Lung (tissue), 12 donors: ENCODE measurements around the gene IHH. TPM values are rescaled to one million over a fixed set of nuclear protein-coding genes. Genes with fewer than 3 reads are reported as not detected.
A peak's percentile ranks its signal among the peaks of the same experiment; 100 is the strongest.

Experiments used
- ATAC-seq: fragments of 200-7000 bp; cut with Tn5 transposase; one replicate; pipeline ENCODE4 v1.9.1; 2020; ENCODE audit warnings: moderate number of reproducible peaks; ENCODE audit not compliant: insufficient read depth, low FRiP score
- DNase-seq, 3 donors: peaks; one replicate each; pipeline ENCODE4 v3.0.0-alpha.2; 2013 to 2017
- H3K27ac ChIP-seq, 2 donors: one replicate each; pipeline ENCODE4 v1.5.1; 2013; ENCODE audit warnings: mild to moderate bottlenecking in 2 of 2, moderate library complexity in 2 of 2, control low read depth in 1 of 2, inconsistent platforms in 1 of 2, low read depth in 1 of 2, low read length in 1 of 2
- H3K27me3 ChIP-seq, 3 donors: one replicate each; pipeline ENCODE4 v1.5.1; 2013; ENCODE audit warnings: low read length in 2 of 3; ENCODE audit not compliant: control insufficient read depth in 3 of 3, insufficient read depth in 3 of 3
- H3K36me3 ChIP-seq, 4 donors: one replicate each; pipeline ENCODE4 v1.5.1; 2013; ENCODE audit warnings: low read length in 4 of 4, mild to moderate bottlenecking in 1 of 4, moderate library complexity in 1 of 4; ENCODE audit not compliant: control insufficient read depth in 4 of 4, insufficient read depth in 4 of 4
- H3K4me1 ChIP-seq, 5 donors: one replicate each; pipeline ENCODE4 v1.5.1; 2013; ENCODE audit warnings: low read length in 5 of 5, mild to moderate bottlenecking in 2 of 5, moderate library complexity in 1 of 5; ENCODE audit not compliant: control insufficient read depth in 5 of 5, insufficient read depth in 5 of 5
- H3K4me3 ChIP-seq: one replicate; pipeline ENCODE4 v1.5.1; 2013; ENCODE audit warnings: mild to moderate bottlenecking, control low read depth, moderate library complexity
- H3K9ac ChIP-seq, 2 donors: one replicate each; pipeline ENCODE4 v1.5.1; 2013; ENCODE audit warnings: low read length in 2 of 2, control low read depth in 1 of 2; ENCODE audit not compliant: insufficient read depth in 1 of 2
- H3K9me3 ChIP-seq, 4 donors: one replicate each; pipeline ENCODE4 v1.5.1; 2013; ENCODE audit warnings: low read length in 3 of 4, mild to moderate bottlenecking in 1 of 4, moderate library complexity in 1 of 4; ENCODE audit not compliant: control insufficient read depth in 4 of 4, insufficient read depth in 3 of 4
- WGBS, 2 donors: extraction: QIAGEN DNeasy Blood & Tissue Kit; methylation state at CpG; one replicate each; pipeline ENCODE4 v1.1.7; 2013; 5-methylcytosine and 5-hydroxymethylcytosine counted together
- polyA plus RNA-seq, 2 donors: library from polyadenylated mRNA; stranded (reverse); fragments of 200-250 nt; gene quantifications; one replicate each; pipeline ENCODE4 v1.2.1, GENCODE V29; 2013
- total RNA-seq, 2 donors: library from RNA; depleted of rRNA in 1 of 2; stranded (reverse); fragments of >200 nt in 1 of 2; gene quantifications; one replicate each; pipeline ENCODE4 v1.2.1, GENCODE V29; 2014 to 2021
- TF ChIP-seq, protein P1 (sequence below): IDR thresholded peaks from 2 replicates; pipeline ENCODE4 v1.5.1; 2012; ENCODE audit warnings: mild to moderate bottlenecking; ENCODE audit errors: control extremely low read depth, extremely low read depth
- donor health status: control.
- donor health status: control.
- donor health status: Bipolar disorder and iron deficiency.
- donor health status: healthy.
- donor health status: DM: yes; HTN: yes; CAD: no.

The IHH gene
- total and polyA plus RNA-seq, 4 donors: 0.55 to 4.4 (median 2.0) TPM

DNA sequence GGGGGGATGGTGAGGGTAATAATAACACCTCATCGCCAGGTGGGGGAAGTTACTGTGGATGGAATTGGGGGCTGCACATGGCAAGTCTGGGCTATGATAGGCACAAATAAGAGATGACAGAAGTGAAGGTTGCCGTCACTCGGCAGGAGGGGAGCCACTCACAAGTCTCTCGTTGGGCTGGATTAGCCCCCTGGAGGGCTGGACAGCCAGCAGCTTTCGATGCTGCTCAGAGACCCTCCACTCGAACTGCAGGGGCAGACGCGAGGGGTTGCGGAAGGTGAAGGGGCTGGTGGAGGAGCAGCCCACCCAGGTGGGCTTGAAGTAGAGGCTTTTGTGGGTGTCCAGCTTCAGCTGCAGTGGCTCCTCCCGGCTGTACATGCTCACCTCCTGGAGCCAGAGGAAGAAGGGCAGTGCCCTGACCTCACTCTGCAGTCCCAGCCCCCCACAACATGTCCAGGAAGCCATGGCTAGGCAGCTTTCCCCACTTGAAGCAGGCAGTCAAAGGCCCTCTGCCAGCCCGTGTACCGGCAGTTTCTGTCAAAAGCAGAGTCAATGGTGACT is 37.6 kb downstream of the IHH start:
- TF ChIP-seq, protein P1, sequence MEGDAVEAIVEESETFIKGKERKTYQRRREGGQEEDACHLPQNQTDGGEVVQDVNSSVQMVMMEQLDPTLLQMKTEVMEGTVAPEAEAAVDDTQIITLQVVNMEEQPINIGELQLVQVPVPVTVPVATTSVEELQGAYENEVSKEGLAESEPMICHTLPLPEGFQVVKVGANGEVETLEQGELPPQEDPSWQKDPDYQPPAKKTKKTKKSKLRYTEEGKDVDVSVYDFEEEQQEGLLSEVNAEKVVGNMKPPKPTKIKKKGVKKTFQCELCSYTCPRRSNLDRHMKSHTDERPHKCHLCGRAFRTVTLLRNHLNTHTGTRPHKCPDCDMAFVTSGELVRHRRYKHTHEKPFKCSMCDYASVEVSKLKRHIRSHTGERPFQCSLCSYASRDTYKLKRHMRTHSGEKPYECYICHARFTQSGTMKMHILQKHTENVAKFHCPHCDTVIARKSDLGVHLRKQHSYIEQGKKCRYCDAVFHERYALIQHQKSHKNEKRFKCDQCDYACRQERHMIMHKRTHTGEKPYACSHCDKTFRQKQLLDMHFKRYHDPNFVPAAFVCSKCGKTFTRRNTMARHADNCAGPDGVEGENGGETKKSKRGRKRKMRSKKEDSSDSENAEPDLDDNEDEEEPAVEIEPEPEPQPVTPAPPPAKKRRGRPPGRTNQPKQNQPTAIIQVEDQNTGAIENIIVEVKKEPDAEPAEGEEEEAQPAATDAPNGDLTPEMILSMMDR: no peak
- Histone ChIP-seq H3K9me3 (no peaks in the 10 kb centered on the region), H3K27ac (no peak overlapping the region), H3K9ac (no peak overlapping the region), H3K4me1 (peaks cover 0 to 8% (median 0%) of the 10 kb centered on the region in 5 donors), H3K27me3 (no peaks in the 10 kb centered on the region), H3K36me3 (no peaks in the 10 kb centered on the region), H3K4me3 (no peak overlapping the region)
- peak in 1 of 3 donors; percentile 7 for DNase-seq
- WGBS, 2 donors: 72 to 75% methylated on average over 12 of the region's 12 CpGs
- ATAC-seq: no peak

DNA sequence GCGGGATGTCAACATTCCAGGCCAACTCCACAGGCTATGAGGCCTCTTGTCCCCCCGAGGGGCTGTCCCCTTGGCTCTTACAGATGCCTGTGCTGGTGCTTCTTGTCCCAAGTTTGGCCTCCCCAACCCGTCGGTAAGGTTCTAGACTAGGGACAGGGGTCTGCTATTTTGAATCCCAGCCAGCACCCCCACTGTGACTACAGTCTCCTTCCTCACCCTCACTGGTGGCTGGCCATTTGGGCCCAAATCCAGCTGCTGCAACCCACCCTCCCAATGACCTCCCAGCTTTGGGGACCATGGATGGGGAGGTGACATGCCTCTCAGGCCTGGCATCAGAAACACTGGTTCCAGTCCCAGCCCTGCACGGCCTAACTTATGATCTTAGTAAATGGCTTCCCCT is 38.1 kb downstream of the IHH start:
- DNase-seq (no peak), ATAC-seq (no peak)
- Histone ChIP-seq H3K36me3 (no peaks in the 10 kb centered on the region), H3K27ac (no peak overlapping the region), H3K27me3 (no peaks in the 10 kb centered on the region), H3K4me3 (no peak overlapping the region), H3K9me3 (no peaks in the 10 kb centered on the region), H3K9ac (no peak overlapping the region), H3K4me1 (peaks cover 0 to 8% (median 0%) of the 10 kb centered on the region in 5 donors)
- WGBS, 2 donors: 88 to 94% methylated on average over 5 of the region's 5 CpGs
- TF ChIP-seq, protein P1: no peak

DNA sequence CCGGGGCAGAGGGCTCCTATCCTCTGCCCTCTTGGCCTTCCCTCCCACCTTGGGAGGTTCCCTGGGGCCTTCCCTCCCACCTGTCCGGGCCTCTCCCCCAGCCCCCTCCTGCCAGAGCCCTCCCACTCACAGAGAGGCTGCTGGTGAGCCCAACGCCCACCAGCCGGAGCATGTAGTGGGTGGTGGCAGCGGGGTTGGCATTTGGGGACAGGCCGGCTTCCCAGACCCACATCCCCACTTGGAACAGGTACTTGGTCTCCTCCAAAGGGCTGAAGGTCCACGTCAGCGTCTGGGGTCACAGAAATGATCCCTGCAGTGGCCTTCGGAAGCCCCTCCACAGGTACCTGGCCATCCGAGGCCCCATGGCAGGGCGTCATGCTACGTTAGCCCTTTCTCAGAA is 38.7 kb downstream of the IHH start:
- H3K36me3 ChIP-seq: no peaks in the 10 kb centered on the region
- peaks cover 0 to 8% (median 0%) of the 10 kb centered on the region in 5 donors for H3K4me1 ChIP-seq
- no peak for DNase-seq
- H3K4me3 ChIP-seq: no peak overlapping the region
- H3K9me3 ChIP-seq: no peaks in the 10 kb centered on the region
- H3K9ac ChIP-seq: no peak overlapping the region
- TF ChIP-seq, protein P1: no peak
- no peak for ATAC-seq
- 86 to 89% methylated on average over 12 of the region's 12 CpGs for WGBS, 2 donors
- no peaks in the 10 kb centered on the region for H3K27me3 ChIP-seq
- no peak overlapping the region for H3K27ac ChIP-seq

DNA sequence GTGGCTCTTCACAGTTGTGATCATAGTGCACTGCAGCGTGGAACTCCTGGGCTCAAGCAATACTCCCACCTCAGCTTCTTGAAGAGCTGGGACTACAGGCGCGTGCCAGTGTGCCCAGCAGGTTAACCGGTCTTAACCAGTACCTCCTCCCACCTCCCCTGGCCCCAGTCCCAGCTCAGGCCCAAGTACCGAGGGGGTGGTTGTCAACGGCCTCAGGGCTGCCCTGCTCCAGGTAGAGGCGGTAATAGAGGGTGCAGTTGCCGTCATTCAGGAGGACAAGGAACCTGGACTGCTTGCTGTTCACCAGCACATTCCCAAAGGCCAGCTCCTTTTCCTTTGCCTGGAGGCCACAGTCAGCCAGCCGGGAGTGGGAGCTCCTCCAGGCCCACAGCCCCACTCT is 39.1 kb downstream of the IHH start:
- DNase-seq (peak in 1 of 3 donors; percentile 33), ATAC-seq (no peak)
- Histone ChIP-seq H3K9ac (no peak overlapping the region), H3K27me3 (no peaks in the 10 kb centered on the region), H3K27ac (no peak overlapping the region), H3K4me1 (peaks cover 0 to 8% (median 0%) of the 10 kb centered on the region in 5 donors), H3K36me3 (no peaks in the 10 kb centered on the region), H3K9me3 (no peaks in the 10 kb centered on the region), H3K4me3 (no peak overlapping the region)
- WGBS, 2 donors: 66 to 83% methylated on average over 9 of the region's 9 CpGs
- TF ChIP-seq, protein P1: no peak
